NK-92 (cell line): ENCODE measurements around the gene GZF1.

Source experiments
- DNase-seq: peaks from one replicate; lab custom pipeline; 2025; ENCODE audit not compliant: unreplicated experiment; lab: John Stamatoyannopoulos, UW

The GZF1 gene

GRCh38 chr20:23369072-23369823 is 7.3 kb downstream of the GZF1 start:
- no peak for DNase-seq

DNA sequence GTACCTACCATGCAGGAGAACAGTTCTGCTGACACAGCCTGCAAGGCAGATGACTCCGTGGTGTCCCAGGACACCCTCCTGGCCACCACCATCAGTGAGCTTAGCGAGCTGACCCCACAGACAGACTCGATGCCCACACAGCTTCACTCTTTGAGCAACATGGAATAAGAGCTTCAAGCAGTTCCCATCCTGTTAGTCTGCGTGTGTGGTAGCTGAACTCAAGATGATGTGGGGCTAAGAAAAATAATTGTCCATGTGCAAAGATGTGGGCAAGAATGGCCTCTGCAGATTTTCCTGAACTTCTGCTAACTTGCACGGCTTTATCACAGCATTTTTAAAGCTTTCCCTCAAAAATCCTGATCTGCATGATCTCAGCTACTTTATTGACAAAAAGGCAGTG is 8.3 kb downstream of the GZF1 start:
- no peak for DNase-seq

- no peak for DNase-seq
These were observed 8.9 kb downstream of the GZF1 start for GRCh38 chr20:23370873-23371272.

GRCh38 chr20:23371496-23371895 is 9.5 kb downstream of the GZF1 start:
- DNase-seq, result no peak

DNA sequence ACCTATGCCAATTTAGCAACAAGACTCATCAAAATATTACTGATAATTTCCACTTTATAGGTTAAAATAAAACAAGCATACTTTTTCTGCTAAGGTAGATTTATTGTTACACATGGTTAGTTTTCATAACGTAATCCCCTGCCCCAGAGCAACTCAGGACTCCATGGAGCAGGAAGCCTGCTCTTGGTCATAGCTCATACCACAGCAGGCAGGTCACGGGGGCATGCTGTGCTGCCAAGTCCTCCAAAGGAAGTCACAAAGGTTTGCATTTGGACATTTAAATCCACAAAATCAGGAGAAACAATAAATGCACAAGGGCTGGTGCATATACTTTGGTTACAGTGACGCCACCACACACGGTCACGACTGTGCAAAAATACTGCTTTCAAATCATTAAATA is 12.5 kb downstream of the GZF1 start:
- DNase-seq, result no peak

DNA sequence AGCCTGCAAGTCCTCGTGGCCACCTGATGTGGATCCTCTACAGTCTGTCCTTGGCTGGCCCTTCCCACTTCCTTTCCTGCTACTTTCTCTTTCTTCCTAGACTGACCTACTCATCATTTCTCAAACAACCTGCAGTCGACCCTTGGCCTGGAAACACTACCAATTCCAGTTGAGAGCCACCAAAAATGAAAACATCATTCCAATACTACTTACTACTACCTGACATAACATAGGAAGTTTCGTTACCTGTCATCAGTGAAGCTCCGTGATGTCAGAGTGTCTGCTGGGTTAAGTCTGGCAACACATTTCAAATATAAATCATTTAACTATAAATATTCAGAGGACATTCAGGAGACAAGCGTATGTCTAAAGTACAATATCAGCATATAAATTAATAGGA is 13.8 kb downstream of the GZF1 start:
- no peak for DNase-seq

- no peak for DNase-seq
These were observed 17.8 kb downstream of the GZF1 start for GRCh38 chr20:23379772-23380171.

DNA sequence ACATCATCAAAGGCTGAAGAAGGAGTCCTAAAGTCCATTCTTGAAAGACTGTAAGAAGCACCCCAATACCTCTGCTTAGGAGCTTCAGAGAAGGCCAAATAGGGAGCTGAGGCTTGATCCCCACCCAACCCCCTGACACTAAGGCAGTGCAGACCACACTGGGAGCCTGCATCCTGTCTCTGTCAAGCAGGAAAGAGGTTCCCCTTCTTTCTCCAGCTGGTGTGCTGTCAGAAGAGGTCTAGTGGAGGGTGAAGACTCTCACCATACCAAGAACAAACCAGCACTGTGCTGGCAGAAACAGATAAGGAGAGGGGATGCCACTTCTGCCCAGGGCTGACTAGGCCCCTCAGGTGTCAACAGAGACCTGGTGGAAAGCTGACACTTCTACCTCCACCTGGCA is 19.9 kb downstream of the GZF1 start:
- DNase-seq, result no peak

- DNase-seq, result no peak
These were observed 24.5 kb downstream of the GZF1 start for GRCh38 chr20:23386304-23387117.

DNA sequence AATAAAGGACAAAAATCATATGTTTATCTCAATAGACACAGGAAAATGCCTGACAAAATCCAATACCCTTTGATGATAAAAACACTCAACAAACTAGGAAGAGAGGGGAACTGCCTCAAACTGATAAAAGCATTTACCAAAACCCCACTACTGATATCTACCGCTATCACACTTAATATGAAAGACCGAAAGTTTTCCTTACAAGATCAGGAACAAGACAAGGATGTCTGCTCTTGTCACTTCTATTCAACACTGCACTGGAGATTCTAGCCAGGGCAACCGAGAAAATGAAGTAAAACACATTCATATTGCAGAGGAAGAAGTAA is 25.1 kb downstream of the GZF1 start:
- no peak for DNase-seq

- no peak for DNase-seq
These were observed 28.3 kb downstream of the GZF1 start for GRCh38 chr20:23390091-23390774.

DNA sequence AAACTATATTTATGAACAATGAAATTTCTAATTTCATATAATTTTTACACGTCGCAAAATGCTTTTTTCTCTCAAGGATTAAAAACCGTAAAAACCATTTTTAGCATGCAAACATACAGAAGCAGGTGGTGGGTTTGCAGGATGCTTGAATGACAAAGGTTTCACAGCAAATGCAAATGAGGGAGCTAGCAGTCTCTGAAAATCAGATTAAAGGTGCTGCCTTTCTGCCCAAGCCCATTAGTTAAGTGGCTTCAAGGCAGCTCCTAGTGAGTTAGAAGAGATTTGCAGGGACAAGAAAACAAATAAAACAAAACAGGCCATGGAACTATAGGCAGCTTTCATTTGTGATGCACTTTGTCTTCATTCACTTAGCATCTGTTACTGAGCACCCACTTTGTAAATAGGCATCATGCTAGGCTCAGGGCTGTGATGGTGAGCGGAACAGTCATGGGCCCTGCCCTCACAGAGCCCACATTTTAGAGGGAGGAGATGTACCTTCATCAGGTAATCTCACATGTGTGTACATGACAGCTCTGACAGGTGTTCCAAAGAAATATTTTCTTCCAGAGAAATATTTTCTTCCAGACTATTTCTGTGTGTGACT is 29.8 kb downstream of the GZF1 start:
- DNase-seq, result no peak

GRCh38 chr20:23393996-23394775 is 32.2 kb downstream of the GZF1 start:
- DNase-seq, result no peak

- no peak for DNase-seq
These were observed 35.1 kb downstream of the GZF1 start for GRCh38 chr20:23396950-23397627.

- peak; percentile 7 for DNase-seq
These were observed 36.0 kb downstream of the GZF1 start for GRCh38 chr20:23397961-23398360.

GRCh38 chr20:23399568-23400241 is 37.7 kb downstream of the GZF1 start:
- no peak for DNase-seq

- DNase-seq, result no peak
These were observed 39.1 kb downstream of the GZF1 start for GRCh38 chr20:23401051-23401450.

GRCh38 chr20:23403751-23404150 is 41.8 kb downstream of the GZF1 start:
- no peak for DNase-seq

GRCh38 chr20:23404196-23404595 is 42.2 kb downstream of the GZF1 start:
- no peak for DNase-seq

- DNase-seq, result no peak
These were observed 44.9 kb downstream of the GZF1 start for GRCh38 chr20:23406880-23407279.
